Activated CD4-positive, alpha-beta T cell treated with anti-CD3 and anti-CD28 coated beads, Interleukin-2, amount 50 U/mL, for 4 hours (primary cell): ENCODE results near the gene SH3BP2.
"Not testable (repeated sequence)": the region's sequence is repeated elsewhere in the genome, so short reads cannot be mapped to it uniquely, and the experiment has no call there.

Source experiments
- DNase-seq, 2 experiments: peaks; one replicate each; pipeline ENCODE4 v3.0.0-alpha.2; 2020

Gene SH3BP2

GRCh38 chr4:2762486-2763370, 30.2 kb upstream of the SH3BP2 start:
- not testable (repeated sequence) for DNase-seq

GRCh38 chr4:2763511-2763967, 29.3 kb upstream of the SH3BP2 start:
- DNase-seq: no peak

DNA sequence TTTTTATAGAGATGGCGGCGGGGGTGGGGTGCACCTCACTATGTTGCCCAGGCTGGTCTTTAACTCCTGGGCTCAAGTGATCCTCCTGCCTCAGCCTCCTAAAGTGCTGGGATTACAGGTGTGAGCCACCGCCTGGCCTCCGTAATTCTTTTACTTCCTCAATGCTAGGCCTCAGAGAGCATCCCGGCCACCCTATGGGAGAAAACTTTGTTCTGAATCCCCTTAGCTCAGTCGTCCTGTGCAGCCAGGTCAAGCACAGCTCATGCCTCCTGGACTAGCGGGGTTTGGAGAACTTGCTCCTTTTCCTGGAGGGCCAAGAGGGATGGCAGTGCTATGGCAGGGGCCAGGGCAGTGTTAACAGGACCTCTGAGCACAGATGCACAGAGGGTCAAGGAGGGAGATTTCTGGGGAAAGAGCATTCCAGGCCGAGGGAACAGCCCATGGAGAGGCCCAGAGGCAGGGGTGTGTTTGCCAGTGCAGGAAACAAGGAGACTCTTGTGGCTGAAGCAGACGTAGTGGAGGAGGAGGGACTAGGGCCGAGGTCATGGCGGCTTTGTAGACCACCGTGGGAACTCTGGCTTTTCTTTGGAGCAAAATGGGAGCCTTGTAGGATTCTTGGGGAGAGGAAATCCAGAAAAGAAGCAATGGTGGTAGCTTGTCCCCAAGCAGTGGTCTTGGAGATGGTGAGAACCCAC, 26.9 kb upstream of the SH3BP2 start:
- DNase-seq: no peak

GRCh38 chr4:2767046-2767704, 25.7 kb upstream of the SH3BP2 start:
- DNase-seq: no peak

GRCh38 chr4:2767705-2768074, 25.2 kb upstream of the SH3BP2 start:
- no peak for DNase-seq

DNA sequence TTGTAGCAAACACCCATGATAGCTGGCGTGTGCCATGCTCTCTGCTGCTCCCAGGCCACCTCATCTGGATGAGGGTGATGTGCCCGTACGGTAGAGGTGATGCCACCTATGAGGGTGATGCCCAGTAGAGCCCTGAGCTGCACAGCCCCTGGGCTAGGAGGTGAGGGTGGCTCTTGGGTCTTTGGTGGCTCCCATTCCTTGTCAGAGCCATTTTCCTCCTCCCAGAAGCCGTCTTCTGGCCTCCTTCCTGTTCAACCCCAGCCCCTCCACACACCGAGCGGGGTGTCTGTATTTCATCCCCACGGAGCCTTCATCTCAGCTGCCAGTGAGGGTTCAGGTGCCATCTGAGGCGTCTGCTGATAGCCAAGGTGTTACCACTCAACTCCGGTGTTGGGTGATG, 24.8 kb upstream of the SH3BP2 start:
- no peak for DNase-seq

DNA sequence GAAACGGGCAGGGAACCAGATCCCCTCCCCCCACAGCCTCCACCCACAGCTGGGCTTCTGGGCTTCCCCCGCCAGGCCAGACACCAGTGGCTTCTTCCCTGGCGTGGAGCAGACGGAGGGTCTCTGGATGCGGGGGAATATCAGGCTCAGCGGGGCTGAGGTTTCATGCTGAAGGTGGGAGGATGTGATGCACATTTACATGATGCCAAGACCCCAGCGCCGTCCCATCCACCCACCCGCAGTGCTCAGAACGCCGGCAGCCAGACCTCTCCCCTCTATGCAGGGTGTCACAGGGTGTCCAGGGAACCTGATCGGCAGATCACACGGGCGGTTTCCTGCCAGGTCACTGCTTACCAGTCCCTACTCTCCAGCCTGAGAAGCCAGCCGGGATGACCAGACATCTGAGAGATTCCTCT, 24.0 kb upstream of the SH3BP2 start:
- no peak for DNase-seq

- no peak for DNase-seq
These were observed 21.6 kb upstream of the SH3BP2 start for GRCh38 chr4:2771264-2771663.

DNA sequence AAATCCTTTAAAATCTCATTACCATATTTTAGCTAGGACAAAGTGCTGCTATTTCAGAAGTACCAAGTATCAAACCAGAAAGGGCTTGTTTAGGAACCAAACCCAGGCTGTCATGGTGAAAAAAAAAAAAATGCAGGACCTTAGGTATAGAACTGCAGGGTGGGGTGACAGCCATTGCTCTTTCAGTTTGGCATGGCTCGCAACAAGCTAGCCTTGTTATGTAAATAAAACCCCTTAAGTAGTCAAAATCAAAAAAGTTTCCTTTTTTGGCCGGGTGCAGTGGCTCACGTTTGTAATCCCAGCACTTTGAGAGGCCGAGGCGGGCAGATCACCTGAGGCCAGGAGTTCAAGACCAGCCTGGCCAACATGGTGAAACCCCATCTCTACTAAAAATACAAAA, 12.2 kb upstream of the SH3BP2 start:
- DNase-seq: not testable (repeated sequence)

GRCh38 chr4:2781911-2782310, 11.0 kb upstream of the SH3BP2 start:
- no peak for DNase-seq

DNA sequence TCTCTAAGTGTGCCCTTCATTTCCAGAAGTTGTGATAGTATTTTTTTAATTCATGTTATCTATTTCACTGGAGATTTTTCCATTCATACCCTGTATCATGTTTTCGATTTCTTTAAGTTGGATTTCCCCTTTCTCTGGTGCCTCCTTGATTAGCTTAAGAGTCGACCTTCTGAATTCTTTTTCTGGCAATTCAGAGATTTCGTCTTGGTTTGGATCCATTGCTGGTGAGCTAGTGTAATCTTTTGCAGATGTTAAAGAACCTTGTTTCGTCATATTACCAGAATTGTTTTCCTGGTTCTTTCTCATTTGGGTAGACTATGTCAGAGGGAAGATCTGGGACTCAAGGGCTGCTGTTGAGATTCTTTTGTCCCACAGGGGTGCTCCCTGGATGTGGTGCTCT, 9.1 kb upstream of the SH3BP2 start:
- no peak for DNase-seq

DNA sequence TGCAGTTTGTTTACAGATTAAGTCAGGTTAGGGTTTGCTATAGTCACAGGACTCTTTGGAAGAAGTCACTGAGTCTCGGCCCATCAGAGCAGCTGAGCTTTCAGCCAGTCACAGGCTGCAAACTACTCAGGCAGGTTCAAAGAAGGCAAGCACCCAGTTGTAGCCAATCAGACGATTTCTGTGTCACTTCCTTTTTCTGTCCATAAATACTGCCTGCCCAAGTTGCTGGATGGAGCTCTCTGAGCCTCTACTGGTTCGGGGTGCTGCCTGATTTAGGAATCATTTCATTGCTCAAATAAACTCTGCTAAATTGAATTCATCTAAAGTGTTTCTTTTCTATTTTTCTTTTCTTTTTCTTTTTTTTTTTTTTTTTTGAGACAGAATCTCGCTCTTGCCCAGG, 7.3 kb upstream of the SH3BP2 start:
- no peak for DNase-seq

DNA sequence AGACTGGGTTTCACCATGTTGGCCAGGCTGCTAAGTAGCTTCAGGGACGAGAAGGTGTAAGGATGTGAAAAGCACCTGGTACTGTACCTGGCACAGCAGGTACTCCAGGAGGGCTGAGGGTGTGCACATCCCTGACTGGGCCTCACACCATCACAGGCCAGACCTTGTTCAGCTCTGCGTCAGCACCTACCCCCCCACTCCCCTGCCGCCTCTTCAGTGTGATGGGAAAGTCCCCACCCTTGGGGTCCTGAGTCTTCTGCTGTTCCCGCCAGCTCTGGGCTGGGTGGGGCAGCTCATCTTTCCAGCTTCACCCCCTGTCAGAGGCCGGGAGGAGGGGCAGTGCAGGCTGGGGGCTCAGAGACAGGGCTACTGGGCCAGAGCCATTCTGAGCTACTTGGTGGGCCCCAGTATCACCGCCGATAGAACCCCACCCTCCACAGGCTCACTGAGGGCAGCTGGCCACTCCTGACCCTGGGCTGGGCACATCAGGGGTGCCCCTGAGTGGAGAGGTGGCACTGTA, 6.7 kb upstream of the SH3BP2 start:
- peak; percentile 78 to 83 for DNase-seq

- DNase-seq: no peak
These were observed 6.1 kb upstream of the SH3BP2 start for GRCh38 chr4:2786794-2787229.

- DNase-seq: peak; percentile 44 to 58
These were observed 5.4 kb upstream of the SH3BP2 start for GRCh38 chr4:2787230-2788100.

GRCh38 chr4:2788101-2788500, 4.8 kb upstream of the SH3BP2 start:
- no peak for DNase-seq

GRCh38 chr4:2788532-2789103, 4.3 kb upstream of the SH3BP2 start:
- no peak for DNase-seq

- DNase-seq: no peak
These were observed 3.5 kb upstream of the SH3BP2 start for GRCh38 chr4:2789351-2789750.

- DNase-seq: no peak
These were observed 2.9 kb upstream of the SH3BP2 start for GRCh38 chr4:2789793-2790582.

DNA sequence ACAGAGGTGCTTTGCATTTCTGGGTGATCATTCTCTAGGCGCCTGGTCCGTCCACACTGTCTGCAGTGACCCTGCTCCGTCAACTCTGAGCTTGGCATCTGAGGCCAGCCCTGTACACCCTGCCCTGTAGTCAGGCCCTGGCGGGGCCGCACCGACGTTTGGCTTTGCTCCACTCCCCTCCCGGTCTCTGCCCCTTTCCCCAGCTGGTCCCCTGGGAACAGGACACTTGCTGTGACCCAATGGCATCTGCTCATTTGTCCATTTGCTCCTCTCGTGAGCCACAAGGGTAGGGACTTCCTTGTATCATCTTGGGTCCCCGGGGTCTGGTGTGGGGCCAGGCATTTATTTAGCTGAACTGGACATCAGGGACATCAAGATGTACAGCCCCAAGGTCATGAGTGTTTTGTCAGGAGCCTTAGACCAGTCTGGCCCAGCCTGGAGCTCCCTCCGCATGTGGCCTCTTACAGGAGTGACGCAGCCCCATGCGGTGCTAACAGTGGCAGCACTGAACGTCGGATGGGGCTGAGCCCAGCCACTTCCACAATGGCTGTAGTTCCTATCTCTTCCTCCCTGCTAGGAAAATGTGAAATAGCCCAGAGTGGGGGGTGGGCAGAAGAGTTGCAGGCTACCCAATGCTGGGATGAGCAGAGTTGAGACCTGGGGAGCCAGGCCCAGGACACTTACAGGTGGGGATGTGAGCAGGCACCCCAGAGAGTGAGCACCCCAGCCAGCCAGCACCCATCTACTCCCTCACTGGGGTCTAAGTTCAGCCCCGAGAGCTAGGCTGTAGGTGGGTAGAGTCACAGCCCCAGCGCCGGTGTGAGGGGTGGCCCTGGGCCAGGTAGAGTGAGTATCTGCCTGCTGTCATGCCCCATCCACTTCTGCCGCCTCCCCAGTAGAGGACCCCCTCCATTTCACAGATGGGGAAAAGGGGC, 2.0 kb upstream of the SH3BP2 start:
- DNase-seq: no peak
